Urinary bladder (tissue), 4 donors: ENCODE data around the gene CRTC1. TPM values are rescaled to one million over a fixed set of nuclear protein-coding genes. Genes with fewer than 3 reads are reported as not detected.

ENCODE experiments used
- DNase-seq: peaks from one replicate; pipeline ENCODE4 v3.0.0-alpha.2; 2015; ENCODE audit errors: extremely low spot score
- H3K27ac ChIP-seq: one replicate; pipeline ENCODE4 v1.5.1; 2013; ENCODE audit warnings: low read depth, mild to moderate bottlenecking, moderate library complexity
- H3K36me3 ChIP-seq: one replicate; pipeline ENCODE4 v1.6.1; 2013; ENCODE audit warnings: mild to moderate bottlenecking, moderate library complexity; ENCODE audit not compliant: insufficient read depth
- H3K4me1 ChIP-seq: one replicate; pipeline ENCODE4 v1.6.1; 2013; ENCODE audit warnings: mild to moderate bottlenecking, moderate library complexity; ENCODE audit not compliant: insufficient read depth
- H3K4me3 ChIP-seq: one replicate; pipeline ENCODE4 v1.5.1; 2013; ENCODE audit warnings: low read depth, low read length
- WGBS: extraction: QIAGEN DNeasy Blood & Tissue Kit; methylation state at CpG from one replicate; pipeline ENCODE4 v1.1.7; 2013; 5-methylcytosine and 5-hydroxymethylcytosine counted together
- polyA plus RNA-seq: library from polyadenylated mRNA; stranded (reverse); fragments of 200-250 nt; gene quantifications from one replicate; pipeline ENCODE4 v1.2.3, GENCODE V29; 2013
- total RNA-seq: library from RNA; depleted of rRNA; stranded (reverse); fragments of >200 nt; gene quantifications from one replicate; pipeline ENCODE4 v1.2.3, GENCODE V29; 2014
- donor health status: healthy with polysubstance abuse.
- donor health status: healthy.

The CRTC1 gene
- total and polyA plus RNA-seq, 2 donors, result 4.8 to 13.6 TPM

DNA sequence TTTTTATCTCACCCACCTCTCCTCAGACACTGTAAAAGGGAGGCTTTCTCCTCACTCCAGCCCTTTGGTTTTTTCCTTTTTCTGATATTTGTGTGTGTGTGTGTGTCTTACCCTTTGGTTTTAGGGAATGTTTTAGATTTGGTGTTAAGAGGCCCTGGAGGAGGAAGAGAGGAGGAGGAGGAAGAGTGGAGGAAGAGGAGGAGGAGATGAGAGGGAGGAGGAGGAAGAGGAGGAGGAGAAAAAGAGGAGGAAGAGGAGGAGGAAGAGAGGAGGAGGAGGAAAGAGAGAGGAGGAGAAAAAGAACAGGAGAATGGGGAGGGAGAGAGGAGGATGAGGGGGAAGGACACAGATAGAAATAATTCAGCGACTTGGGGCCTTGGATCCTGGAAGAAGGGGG lies 36.1 kb upstream of the CRTC1 start:
- Histone ChIP-seq H3K27ac (no peak overlapping the region), H3K36me3 (no peaks in the 10 kb centered on the region), H3K4me1 (no peaks in the 10 kb centered on the region), H3K4me3 (no peak overlapping the region)
- WGBS, result 82% methylated on average over 1 of the region's 1 CpG
- no peak for DNase-seq

DNA sequence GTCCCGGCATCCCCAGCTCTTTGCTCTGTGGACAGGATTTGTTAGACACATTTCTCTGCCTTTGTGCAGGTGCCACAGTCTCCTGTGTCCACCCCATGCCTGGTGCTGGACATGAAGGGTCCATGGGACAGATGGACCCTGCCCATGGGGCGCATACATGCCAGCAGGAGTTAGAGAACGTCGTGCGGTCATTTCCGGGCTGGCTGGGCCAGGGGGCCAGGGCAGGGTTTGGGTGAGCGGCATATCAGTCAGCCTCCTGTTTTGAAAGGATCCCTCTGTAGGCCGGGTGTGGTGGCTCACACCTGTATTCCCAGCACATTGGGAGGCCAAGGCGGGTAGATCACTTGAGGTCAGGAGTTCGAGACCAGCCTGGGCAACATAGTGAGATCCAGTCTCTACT lies 35.7 kb upstream of the CRTC1 start:
- Histone ChIP-seq H3K4me1 (no peaks in the 10 kb centered on the region), H3K36me3 (no peaks in the 10 kb centered on the region), H3K27ac (no peak overlapping the region), H3K4me3 (no peak overlapping the region)
- WGBS, result 94% methylated on average over 10 of the region's 10 CpGs
- DNase-seq, result no peak

DNA sequence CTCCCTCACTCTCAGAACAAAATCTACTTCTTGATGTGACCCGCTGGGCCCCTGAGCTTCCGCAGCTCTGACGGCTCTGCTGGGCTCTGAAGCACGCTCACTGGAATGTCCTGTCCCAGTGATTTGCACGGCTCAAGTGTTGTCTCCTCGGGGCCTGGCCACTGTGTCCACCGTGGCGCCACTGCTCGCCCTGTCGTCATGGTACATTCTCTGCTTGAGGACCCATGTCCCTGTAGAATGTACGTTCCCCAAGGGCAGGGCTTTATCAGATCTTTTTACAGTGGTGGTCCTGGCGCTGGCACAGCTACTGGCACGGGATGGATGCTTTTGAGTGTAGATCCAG lies 34.5 kb upstream of the CRTC1 start:
- DNase-seq, result no peak
- 50% methylated on average over 13 of the region's 13 CpGs for WGBS
- Histone ChIP-seq H3K36me3 (no peaks in the 10 kb centered on the region), H3K27ac (no peak overlapping the region), H3K4me3 (no peak overlapping the region), H3K4me1 (no peaks in the 10 kb centered on the region)

GRCh38 chr19:18649371-18650020 lies 34.0 kb upstream of the CRTC1 start:
- no peaks in the 10 kb centered on the region for H3K36me3 ChIP-seq
- peak overlapping the region; percentile 19 for H3K27ac ChIP-seq
- H3K4me3 ChIP-seq, result no peak overlapping the region
- WGBS, result 7% methylated on average over 25 of the region's 25 CpGs
- DNase-seq, result no peak
- H3K4me1 ChIP-seq, result no peaks in the 10 kb centered on the region

GRCh38 chr19:18650021-18650390 lies 33.5 kb upstream of the CRTC1 start:
- no peak for DNase-seq
- no peak overlapping the region for H3K4me3 ChIP-seq
- peak overlapping the region; percentile 19 for H3K27ac ChIP-seq
- 12% methylated on average over 17 of the region's 17 CpGs for WGBS
- H3K4me1 ChIP-seq, result no peaks in the 10 kb centered on the region
- no peaks in the 10 kb centered on the region for H3K36me3 ChIP-seq

GRCh38 chr19:18650468-18651041 lies 32.9 kb upstream of the CRTC1 start:
- Histone ChIP-seq H3K4me3 (no peak overlapping the region), H3K36me3 (no peaks in the 10 kb centered on the region), H3K4me1 (no peaks in the 10 kb centered on the region), H3K27ac (peak overlapping the region; percentile 52)
- no peak for DNase-seq
- WGBS, result 18% methylated on average over 34 of the region's 34 CpGs

GRCh38 chr19:18651300-18651699 lies 32.2 kb upstream of the CRTC1 start:
- whole genome bisulfite sequencing, result 100% methylated on average over 1 of the region's 1 CpG
- no peak for DNase-seq
- H3K27ac ChIP-seq, result no peak overlapping the region
- H3K36me3 ChIP-seq, result no peaks in the 10 kb centered on the region
- no peaks in the 10 kb centered on the region for H3K4me1 ChIP-seq
- H3K4me3 ChIP-seq, result no peak overlapping the region

DNA sequence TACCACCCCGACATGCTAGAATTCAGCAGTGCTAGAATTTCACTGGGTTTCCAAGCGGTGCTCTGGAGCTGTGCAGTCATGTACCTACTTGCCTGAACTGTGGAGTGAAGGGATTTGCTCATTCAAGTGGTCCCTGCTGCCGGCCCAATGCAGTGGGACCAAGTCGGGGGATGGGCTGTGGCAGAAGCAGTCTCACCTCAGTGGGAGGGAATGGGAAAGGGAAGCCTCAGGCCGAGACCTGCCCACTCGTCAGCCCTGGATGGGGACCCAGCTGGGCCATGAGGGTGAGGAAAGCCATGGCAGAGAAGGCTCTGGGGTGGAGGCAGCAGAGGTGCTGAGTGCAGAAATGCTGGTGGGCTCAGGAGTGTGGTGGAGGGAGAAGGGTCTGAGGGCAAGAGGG lies 31.7 kb upstream of the CRTC1 start:
- Histone ChIP-seq H3K4me1 (no peaks in the 10 kb centered on the region), H3K36me3 (no peaks in the 10 kb centered on the region), H3K27ac (no peak overlapping the region), H3K4me3 (no peak overlapping the region)
- DNase-seq, result no peak
- WGBS, result 85% methylated on average over 6 of the region's 6 CpGs

DNA sequence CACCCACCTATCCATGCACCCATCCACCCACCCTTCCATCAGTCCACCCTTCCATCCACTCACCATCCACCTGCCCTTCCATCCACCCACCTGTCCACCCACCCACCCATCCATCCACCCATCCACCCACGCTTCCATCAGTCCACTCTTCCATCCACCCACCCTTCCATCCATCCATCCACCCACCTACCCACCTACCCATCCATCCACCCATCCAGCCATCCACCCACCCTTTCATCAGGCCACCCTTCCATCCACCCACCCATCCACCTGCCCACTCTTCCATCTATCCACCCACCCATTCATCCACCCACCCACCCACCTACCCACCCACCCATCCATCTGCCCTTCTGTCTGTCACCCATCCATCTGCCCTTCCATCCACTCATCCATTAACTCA lies 29.6 kb upstream of the CRTC1 start:
- H3K4me1 ChIP-seq, result no peaks in the 10 kb centered on the region
- 98% methylated on average over 1 of the region's 1 CpG for WGBS
- H3K4me3 ChIP-seq, result no peak overlapping the region
- DNase-seq, result no peak
- H3K36me3 ChIP-seq, result no peaks in the 10 kb centered on the region
- H3K27ac ChIP-seq, result no peak overlapping the region

- Histone ChIP-seq H3K27ac (no peak overlapping the region), H3K4me1 (no peaks in the 10 kb centered on the region), H3K4me3 (no peak overlapping the region), H3K36me3 (no peaks in the 10 kb centered on the region)
- DNase-seq, result no peak
- 95% methylated on average over 7 of the region's 7 CpGs for WGBS
Observed at GRCh38 chr19:18654469-18654868, 29.0 kb upstream of the CRTC1 start.

GRCh38 chr19:18655173-18655844 lies 28.2 kb upstream of the CRTC1 start:
- Histone ChIP-seq H3K4me3 (no peak overlapping the region), H3K27ac (no peak overlapping the region), H3K4me1 (no peaks in the 10 kb centered on the region), H3K36me3 (no peaks in the 10 kb centered on the region)
- WGBS, result 96% methylated on average over 13 of the region's 13 CpGs
- DNase-seq, result no peak

DNA sequence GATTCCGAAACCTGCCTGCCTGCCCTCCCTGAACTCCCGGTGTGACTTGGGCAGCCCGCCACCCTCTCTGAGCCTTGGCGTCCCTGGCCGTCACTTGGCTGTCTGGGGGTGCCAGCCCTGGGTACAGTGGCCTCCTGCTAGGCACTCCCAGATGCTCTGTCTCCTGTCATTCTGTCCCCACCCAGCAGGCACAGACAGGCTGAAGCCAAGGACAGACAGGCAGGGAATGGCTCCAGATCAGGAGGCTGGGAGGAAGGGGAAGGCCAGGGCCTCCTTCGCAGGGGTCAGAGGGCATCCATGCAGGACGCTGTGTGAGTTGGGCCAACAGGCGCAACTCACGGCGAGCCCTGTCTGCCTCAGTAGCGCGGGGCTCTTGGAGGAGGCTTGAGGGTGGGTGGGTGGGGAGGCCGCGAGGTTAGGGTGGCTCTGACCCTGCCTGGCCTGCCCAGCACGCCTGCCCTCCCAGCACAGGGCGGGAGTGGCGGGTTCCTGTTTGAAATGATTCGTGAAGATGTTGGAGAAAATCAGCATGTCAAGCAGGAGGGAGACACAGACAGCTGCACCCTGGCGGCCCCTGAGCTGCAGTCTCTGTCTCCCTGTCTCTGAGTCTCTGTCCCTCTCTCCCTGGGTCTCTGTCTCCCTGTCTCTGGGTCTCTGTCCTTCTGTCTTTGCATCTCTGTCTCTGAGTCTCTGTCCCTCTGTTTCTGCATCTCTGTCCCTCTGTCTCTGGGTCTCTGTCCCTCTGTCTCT lies 27.0 kb upstream of the CRTC1 start:
- no peak for DNase-seq
- no peak overlapping the region for H3K27ac ChIP-seq
- 89% methylated on average over 19 of the region's 19 CpGs for WGBS
- no peak overlapping the region for H3K4me3 ChIP-seq
- no peaks in the 10 kb centered on the region for H3K4me1 ChIP-seq
- H3K36me3 ChIP-seq, result no peaks in the 10 kb centered on the region

DNA sequence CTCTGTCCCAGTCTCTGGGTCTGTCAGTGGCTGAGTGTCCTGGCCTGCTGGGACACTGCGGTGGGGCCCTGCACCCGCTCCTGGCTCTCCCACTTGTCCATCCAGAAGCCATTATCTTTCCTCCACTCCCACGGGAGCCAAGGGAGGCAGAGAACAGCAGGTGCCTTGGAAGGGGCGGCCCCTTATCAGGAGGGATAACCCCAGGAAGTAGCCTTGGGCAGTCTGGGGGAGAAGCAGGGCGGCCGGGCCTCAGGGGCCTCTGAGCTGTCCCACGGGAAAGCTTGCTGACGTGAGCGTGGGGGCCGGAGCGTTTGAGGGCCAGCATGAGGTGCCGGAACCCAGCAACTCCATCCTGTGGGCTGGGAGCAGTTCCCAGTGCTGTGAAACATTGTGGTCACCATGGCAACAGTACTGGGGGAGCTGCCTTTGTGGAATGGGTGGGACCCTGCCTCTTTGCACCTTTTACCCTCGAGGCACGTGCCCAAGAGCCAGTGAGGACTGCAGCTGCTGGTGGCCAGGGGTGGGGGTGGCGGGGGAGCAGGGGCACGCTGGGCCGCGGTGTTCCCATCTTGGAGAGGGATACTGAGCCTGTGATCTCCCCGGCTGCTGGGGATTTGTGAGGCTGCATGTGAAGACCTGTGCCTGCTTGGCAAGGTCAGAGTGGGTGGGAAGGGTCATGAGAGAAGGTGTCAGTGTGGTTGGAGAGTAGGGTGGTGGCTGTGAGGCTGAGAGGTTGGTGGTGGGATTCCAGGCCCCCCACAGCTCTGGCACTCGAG lies 25.7 kb upstream of the CRTC1 start:
- no peak for DNase-seq
- Histone ChIP-seq H3K4me3 (no peak overlapping the region), H3K27ac (no peak overlapping the region), H3K4me1 (no peaks in the 10 kb centered on the region), H3K36me3 (no peaks in the 10 kb centered on the region)
- WGBS, result 42% methylated on average over 20 of the region's 20 CpGs
